ENCODE measurements around the gene ERLEC1. TPM values are rescaled to one million over a fixed set of nuclear protein-coding genes. Genes with fewer than 3 reads are reported as not detected.

Gene ERLEC1
- total RNA-seq, 1 donor from 2014 or later = 44.9 TPM

GRCh38 chr2:53865962-53866361 lies 79.1 kb downstream of the ERLEC1 start:
- Histone ChIP-seq H3K9me3 (ENCODE audit: control insufficient read depth in 3 of 3, low read length in 3 of 3) (no peaks in the 10 kb centered on the region), H3K27me3 (ENCODE audit: control insufficient read depth in 3 of 3, insufficient read depth in 3 of 3, low read length in 3 of 3) (no peaks in the 10 kb centered on the region), H3K9ac (ENCODE audit: low read depth in 1 of 3, low read length in 3 of 3) (no peak overlapping the region), H3K4me3 (ENCODE audit: low read length in 3 of 3) (no peak overlapping the region), H3K4me1 (ENCODE audit: control insufficient read depth in 3 of 3, insufficient read depth in 3 of 3, low read length in 3 of 3) (no peaks in the 10 kb centered on the region), H3K27ac (ENCODE audit: low read depth, low read length) (no peak overlapping the region), H3K36me3 (ENCODE audit: control insufficient read depth in 3 of 3, insufficient read depth in 3 of 3, low read length in 3 of 3) (peaks cover 9 to 34% (median 28%) of the 10 kb centered on the region in 3 donors)

- no peak overlapping the region for H3K27ac ChIP-seq (ENCODE audit: low read depth, low read length)
Measured at GRCh38 chr2:53867169-53867568, 80.3 kb downstream of the ERLEC1 start.

DNA sequence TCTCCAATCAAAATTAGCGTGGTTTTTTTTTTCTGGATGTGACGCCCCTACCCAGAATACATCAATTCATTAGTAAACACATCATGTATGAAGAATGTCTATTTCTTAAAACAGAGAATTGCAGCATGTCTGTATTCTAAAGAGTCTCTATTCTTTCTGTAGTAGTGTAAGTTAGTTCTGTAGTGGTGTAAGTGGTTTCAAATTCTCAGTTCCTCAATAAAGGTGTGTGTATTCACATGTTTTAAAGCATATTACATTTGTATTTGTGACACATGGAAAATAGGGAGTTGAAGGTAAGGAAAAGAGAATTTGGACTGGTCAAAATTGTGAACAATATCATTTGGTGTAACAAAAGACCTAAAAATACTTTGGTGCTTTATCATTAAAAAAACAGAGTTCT lies 80.9 kb downstream of the ERLEC1 start:
- H3K9me3 ChIP-seq (ENCODE audit: control insufficient read depth in 3 of 3, low read length in 3 of 3) = no peaks in the 10 kb centered on the region
- no peaks in the 10 kb centered on the region for H3K27me3 ChIP-seq (ENCODE audit: control insufficient read depth in 3 of 3, insufficient read depth in 3 of 3, low read length in 3 of 3)
- no peak overlapping the region for H3K27ac ChIP-seq (ENCODE audit: low read depth, low read length)
- peaks cover 9 to 34% (median 28%) of the 10 kb centered on the region in 3 donors for H3K36me3 ChIP-seq (ENCODE audit: control insufficient read depth in 3 of 3, insufficient read depth in 3 of 3, low read length in 3 of 3)
- H3K9ac ChIP-seq (ENCODE audit: low read depth in 1 of 3, low read length in 3 of 3) = no peak overlapping the region
- H3K4me1 ChIP-seq (ENCODE audit: control insufficient read depth in 3 of 3, insufficient read depth in 3 of 3, low read length in 3 of 3) = no peaks in the 10 kb centered on the region
- H3K4me3 ChIP-seq (ENCODE audit: low read length in 3 of 3) = no peak overlapping the region

More at GRCh38 chr2:53867169-53867568, 80.3 kb downstream of the ERLEC1 start:
- H3K9me3 ChIP-seq (ENCODE audit: control insufficient read depth in 3 of 3, low read length in 3 of 3) = no peaks in the 10 kb centered on the region
- H3K9ac ChIP-seq (ENCODE audit: low read depth in 1 of 3, low read length in 3 of 3) = no peak overlapping the region
- no peaks in the 10 kb centered on the region for H3K27me3 ChIP-seq (ENCODE audit: control insufficient read depth in 3 of 3, insufficient read depth in 3 of 3, low read length in 3 of 3)
- H3K36me3 ChIP-seq (ENCODE audit: control insufficient read depth in 3 of 3, insufficient read depth in 3 of 3, low read length in 3 of 3) = peaks cover 9 to 34% (median 28%) of the 10 kb centered on the region in 3 donors
- no peak overlapping the region for H3K4me3 ChIP-seq (ENCODE audit: low read length in 3 of 3)
- H3K4me1 ChIP-seq (ENCODE audit: control insufficient read depth in 3 of 3, insufficient read depth in 3 of 3, low read length in 3 of 3) = no peaks in the 10 kb centered on the region

Small RNA genes within 50 kb of the gene (small RNA-seq; reads per million reads assigned to genes)
- not detected for gene MIR3682

Other genes starting within 250 kb of the ERLEC1 start
- 1.6 TPM for gene CHAC2, start 19.2 kb upstream of the ERLEC1 start, total RNA-seq
- 27.7 TPM for gene ASB3, start 91 bp upstream of the ERLEC1 start, total RNA-seq
- 1.0 TPM for gene GPR75, start 72.9 kb downstream of the ERLEC1 start, total RNA-seq
- gene PSME4, start 183.9 kb downstream of the ERLEC1 start, total RNA-seq = 28.2 TPM

All from skeletal muscle tissue (tissue), 5 donors.